Amygdala (tissue), 56 donors: ENCODE data around the gene UQCC2.
A peak's percentile ranks its signal among the peaks of the same experiment; 100 is the strongest.

Source experiments
- DNase-seq, 56 donors: peaks; one replicate each; lab custom pipeline; 2025; lab: John Stamatoyannopoulos, UW

UQCC2 gene

DNA sequence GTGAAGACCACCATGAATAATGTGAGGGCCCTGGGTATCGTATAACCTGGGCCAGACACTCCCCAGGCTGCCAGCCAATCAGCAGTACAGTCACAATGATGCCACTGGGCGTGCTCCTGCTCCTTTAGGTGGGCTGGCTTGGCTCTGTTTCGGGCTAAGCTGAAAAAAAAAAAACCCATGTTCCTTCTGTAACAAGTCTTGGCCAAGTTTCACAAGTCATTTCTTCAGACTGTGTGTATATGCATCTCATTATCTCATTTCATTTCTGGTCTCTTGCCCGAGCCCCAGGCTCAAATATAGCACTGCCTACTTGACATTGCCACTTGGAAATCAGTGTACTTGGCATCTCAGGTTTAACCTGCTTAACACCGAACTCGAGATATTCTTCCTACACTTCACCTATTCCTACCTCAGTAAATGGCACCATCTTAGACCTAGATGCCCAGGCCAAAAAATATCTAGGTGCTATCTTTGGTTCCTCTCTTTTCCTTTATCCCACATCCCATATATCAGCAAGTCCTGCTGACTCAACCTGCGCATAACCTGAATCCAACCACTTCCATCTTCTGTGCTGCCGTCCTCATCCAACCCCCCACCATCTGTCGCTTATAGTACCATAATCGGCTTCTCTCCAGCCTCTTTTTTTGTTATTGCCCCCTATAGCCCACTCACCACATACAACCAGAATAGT is 1.8 kb downstream of the UQCC2 start:
- DNase-seq, result no peak

DNA sequence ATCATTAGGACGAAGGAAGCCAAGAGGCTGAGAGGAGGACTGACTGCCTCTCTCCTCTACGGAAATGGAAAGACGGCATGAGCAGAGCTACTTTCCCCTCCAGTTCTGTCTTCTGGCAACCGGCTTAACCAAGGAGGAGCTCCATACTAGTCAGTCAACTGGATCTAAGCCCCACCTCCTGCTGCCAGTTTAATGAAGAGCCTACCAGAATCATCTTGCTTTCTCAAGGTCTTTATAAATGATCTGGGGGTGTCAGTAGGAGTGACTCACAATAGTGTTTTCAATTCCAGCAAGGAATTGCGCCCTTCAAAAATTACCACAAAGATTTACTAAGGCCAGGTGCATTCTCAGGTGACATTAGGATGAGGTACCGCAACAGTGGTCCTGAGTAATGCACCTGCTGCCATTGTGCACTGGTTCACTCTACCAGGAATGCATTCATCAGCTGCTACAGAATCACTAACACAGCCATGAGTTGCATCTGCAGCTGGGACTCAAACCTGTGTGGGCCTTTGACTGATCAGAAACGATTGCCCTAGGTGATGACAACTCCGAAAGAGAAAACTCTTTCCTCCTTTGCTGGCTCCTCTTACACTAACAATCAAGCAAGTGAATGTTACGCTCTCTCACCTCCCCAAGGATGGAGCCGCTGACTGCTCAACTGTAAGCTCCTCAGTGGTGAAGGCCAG is 2.8 kb downstream of the UQCC2 start:
- DNase-seq, result no peak

DNA sequence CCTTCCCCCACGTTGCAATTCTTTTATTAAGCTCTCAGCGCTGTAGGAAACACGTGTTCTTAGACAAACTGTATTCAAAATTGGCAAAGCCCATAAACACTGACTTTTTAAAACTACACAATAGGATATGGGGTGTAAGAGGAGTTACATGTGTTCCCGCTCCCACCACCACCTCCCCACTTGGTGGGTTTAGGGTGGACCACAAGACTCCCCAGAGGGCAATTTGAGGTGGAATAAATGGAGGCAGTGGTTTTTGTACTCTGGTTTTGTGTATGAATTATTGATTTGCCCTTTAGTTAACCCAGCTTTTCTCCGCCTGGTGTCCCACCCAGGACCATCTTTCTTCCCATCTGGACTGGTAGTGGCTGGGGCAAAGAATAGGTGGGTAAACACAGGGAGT is 3.7 kb downstream of the UQCC2 start:
- no peak for DNase-seq

DNA sequence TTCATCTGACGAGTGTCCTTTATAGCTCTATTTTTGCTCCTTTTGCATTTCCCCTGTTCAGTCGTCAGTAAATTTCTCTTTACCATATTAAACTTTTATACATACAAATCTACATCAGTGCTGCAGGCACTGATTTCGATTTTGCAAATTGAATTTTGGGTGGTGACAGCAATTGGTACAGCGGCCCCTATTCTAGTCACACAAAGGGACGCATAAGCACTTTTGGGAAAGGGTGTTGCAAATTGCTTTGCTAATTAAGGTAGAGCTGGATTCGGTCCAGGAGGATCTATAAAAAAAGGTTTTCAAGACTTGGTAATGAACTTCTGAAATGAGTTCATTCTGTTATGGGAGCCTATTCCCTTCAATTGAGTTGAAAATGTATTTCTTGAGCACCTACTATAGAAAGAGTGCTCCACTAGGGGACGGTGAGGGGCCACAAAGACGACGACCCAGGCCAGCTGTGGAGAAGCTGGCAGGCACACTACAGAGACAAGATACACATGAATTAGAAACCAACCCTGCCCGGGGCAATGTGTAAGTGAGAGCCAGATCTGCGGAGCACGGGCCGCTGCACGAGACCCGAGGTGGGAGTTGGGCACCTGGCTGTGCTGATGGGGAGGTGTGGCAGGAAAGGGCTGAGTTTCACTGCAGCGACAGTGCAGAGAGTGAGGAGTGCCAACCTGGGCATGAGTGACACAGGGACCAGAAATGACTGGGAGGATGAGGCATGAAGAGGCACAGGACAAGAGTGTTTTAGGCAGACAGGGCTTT is 5.4 kb downstream of the UQCC2 start:
- DNase-seq, result no peak

- DNase-seq, result no peak
These were observed 6.1 kb downstream of the UQCC2 start for GRCh38 chr6:33705268-33705885.

DNA sequence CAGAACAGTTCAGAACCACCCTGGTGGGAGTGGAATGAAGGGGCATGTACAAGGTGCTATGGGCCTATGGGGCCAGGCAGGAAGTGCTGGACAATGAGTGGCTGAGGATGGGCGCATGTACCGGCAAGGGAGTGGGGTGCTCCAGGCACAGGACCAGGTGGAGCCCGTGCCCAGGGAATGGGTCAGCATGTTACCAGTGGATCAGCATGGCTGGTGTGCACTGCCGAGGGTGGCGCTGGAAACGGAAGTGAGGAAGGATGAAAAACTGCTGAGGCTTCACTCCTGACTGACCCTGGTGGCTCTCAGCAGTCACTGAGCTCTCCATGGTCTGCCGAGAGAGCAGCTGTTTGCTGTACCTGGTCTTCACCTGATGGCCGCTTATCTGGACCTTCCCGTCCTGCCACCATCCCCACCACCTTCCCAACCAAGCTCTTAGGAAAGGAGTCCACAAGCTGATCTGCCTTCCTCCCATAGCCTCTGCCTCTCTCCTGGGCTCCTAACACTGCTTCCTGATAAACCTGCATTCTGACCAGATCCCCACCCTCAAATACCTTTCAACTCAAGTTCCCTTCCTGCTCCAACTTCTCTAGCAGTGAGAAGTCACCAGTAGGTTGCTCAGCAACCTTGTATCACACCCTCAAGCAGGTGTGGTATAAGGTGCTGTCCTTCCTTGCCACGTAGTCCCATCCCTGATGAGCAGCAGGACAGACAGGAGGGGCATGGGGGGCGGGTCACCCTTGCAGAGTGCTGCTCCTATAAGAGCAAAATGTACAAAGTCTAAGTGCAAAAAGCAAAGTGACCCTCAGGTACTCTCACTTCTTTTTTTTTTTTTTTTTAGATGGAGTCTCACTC is 7.1 kb downstream of the UQCC2 start:
- peak in 1 of 56 donors; percentile 17 for DNase-seq

DNA sequence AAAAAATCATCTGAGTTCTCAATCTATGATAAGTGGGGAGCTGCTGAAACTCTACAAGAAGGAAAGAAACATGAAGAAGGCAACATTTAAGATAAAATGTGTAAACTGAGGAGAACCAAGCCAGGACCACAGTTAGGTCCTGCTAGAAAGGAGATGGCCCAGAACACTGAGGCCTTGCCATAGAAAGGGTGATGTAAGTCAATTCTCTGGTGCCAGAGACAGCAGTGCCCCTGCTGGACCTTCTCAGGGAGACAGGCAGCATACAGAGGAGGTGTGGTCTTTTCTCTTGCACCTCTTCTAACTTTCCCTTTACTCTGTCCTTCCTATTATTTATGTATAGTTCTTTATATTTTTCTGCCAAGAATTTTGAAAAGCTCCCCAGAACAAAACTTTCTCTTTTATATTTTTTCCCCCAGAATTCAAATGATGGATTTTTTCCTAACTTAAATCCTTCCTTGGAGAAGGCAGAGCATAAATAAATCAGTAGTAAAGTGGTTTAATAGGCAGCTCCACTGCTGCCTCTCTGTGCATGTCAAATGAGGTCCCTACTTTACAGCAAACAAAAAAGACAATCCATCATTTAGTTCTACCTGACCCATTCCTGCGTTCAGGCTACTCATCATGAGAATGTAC is 9.0 kb downstream of the UQCC2 start:
- DNase-seq, result peak in 6 of 56 donors; percentile 13 to 39 (median 22)

DNA sequence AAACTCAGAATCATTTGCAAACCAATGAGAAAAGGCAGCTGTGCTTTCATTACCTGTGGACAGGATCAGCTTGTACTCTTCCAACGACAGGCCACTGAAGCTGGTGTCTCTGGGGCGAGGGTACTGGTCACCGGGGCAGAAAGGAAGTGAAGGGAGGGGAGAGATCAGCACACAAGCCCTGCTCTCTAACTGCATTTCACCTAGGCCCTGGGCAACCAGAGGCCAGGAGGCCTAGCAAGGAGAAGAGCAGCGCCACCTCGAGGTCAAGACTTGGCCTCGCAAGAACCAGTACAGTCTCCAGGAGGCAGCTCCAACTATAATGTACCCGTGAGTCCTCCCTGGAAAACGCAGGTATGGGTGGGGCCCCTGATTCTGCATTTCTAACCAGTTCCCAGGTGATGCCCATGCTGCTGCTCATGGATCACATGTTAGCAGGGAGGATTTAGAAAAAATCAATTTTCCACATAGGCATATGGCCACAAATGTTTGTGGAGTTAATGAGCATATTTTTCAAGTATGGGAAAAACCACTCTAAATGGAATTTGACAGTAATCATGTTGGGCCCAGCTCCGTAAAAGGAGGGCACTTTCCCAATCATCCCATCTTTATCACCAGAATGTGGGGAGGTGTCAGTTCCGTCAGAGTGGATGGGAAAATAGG is 11.0 kb downstream of the UQCC2 start:
- peak in 16 of 56 donors; percentile 3 to 62 (median 20) for DNase-seq

- DNase-seq, result no peak
These were observed 11.8 kb downstream of the UQCC2 start for GRCh38 chr6:33699739-33700138.

DNA sequence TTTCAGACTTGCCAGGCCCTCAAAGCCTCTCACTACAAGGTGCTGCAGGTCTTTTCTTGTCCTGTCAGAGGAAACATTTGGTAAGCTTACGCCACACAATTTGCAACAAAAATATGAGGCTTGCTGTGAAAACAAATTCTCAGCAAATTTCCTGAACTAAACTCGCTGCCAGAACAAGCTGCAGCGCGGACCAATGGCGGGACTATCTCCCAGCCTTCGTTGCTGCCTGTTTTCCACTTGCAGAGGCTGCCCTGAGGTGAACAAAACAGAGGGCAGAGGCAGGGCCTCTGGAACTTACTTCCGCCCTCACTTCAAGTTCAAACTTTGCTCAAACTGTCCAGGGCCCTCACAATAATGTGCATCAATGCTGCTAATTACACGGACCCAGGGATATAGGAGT is 12.4 kb downstream of the UQCC2 start:
- no peak for DNase-seq

- no peak for DNase-seq
These were observed 13.0 kb downstream of the UQCC2 start for GRCh38 chr6:33698494-33698893.

- no peak for DNase-seq
These were observed 13.7 kb downstream of the UQCC2 start for GRCh38 chr6:33697845-33698244.

DNA sequence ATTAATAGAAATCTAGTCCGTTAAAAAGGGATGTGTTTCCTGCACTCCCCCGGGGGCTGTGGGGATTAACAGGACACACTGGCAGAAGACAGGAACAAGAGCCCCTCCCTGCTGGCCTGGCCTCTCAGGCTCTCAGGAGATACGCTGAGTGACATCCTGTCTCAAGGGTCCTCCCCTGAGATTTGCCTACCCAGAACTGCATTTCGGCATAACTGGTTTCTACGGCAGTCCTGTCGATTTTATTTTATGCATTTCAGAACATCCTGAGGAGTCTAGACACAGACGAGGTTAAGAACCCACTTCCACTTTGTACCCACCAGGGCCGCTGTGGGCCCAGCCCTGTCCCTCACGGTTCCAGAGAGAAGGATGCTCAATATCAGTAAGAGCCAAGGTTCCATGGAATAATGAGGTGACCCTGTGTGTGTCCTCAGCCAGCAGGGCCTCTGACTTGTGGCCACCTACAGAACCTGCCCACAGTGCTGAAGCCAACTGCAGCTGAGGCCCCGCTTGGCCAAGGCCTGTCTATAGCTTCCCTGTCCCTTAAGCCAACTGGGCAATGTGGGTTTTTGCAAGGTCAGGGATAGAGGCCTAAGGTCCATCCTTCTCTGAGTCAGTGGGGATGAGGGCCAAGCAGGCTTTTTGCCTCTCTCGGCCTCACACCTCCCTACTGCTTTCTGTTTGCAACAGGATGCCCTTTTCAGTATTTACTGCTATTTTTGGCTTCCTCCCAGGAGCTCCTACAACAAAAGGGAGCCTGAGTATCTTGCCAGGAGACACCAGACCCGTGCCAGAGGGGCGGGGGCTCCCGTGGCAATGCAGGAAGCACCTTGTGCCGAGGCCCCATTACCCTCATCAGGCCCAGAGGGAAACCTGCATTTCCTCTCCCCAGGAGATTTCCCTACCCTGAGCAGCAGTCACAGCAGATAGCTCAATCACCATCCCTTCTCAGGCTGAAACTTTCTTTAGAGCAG is 14.7 kb downstream of the UQCC2 start:
- DNase-seq, result peak in 7 of 56 donors; percentile 16 to 76 (median 20)

GRCh38 chr6:33696076-33696475 is 15.4 kb downstream of the UQCC2 start:
- DNase-seq, result no peak

GRCh38 chr6:33695451-33695887 is 16.0 kb downstream of the UQCC2 start:
- peak in 12 of 56 donors; percentile 10 to 74 (median 26) for DNase-seq

- DNase-seq, result no peak
These were observed 16.5 kb downstream of the UQCC2 start for GRCh38 chr6:33694977-33695376.

DNA sequence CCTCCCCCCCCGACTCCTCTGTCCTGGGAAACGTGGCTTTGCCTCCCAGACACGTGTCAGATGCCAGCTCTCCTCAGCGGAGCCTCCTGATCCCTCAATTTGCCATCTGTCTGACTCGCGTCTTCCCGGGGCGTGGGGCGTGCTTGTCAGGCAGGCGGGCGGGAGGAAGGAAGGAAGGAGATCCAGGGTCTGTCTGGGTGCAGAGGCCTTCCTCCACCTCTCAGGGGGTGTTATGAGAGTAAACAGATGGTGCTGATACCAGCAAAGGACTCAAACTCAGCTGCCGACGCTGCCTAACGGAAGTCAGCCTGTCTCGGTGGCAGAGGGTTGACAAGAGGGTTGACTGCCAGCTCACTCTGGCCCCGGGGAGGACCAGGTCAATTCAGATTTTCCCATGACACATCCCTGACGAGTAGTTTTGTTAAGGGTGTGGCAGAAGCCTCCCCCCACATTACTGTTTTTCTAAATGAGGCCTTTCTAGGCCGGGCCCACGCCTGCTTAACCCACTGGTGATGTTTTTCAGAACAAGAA is 17.0 kb downstream of the UQCC2 start:
- peak in 4 of 56 donors; percentile 12 to 37 (median 20) for DNase-seq
